ENCODE data around the gene FBXO8. TPM values are rescaled to one million over a fixed set of nuclear protein-coding genes. Genes with fewer than 3 reads are reported as not detected.
A peak's percentile ranks its signal among the peaks of the same experiment; 100 is the strongest.
"Not testable (repeated sequence)": the region's sequence is repeated elsewhere in the genome, so short reads cannot be mapped to it uniquely, and the experiment has no call there.

FBXO8 gene
- 10 to 100 TPM; 22.7 to 31.3 (median 30.2) TPM for polyA plus RNA-seq (ENCODE audit: insufficient read depth in 1 of 5, insufficient read length in 5 of 5, low replicate concordance in 1 of 5)
- long read RNA-seq, donor 1, transcript FBXO8-201 (6 exons, 2,577 nt), result major isoform, 10 of 10 reads
- long read RNA-seq, donor 1, partial matches to known transcripts, result 0 of 10 reads
- long read RNA-seq, donor 1, other reads (novel, unspliced or antisense), result 0 of 10 reads
- long read RNA-seq, donor 2, transcript FBXO8-201 (6 exons, 2,577 nt), result major isoform, 5 of 5 reads
- long read RNA-seq, donor 2, partial matches to known transcripts, result 0 of 5 reads
- long read RNA-seq, donor 2, other reads (novel, unspliced or antisense), result 0 of 5 reads
- long read RNA-seq, donor 3, partial matches to known transcripts, result 0 of 3 reads
- long read RNA-seq, donor 3, other reads (novel, unspliced or antisense), result 0 of 3 reads
- long read RNA-seq, donor 4, partial matches to known transcripts, result 0 of 3 reads
- long read RNA-seq, donor 4, other reads (novel, unspliced or antisense), result 0 of 3 reads
- long read RNA-seq, donor 5, transcript FBXO8-201 (6 exons, 2,577 nt), result major isoform, 5 of 5 reads
- long read RNA-seq, donor 5, partial matches to known transcripts, result 0 of 5 reads
- long read RNA-seq, donor 5, other reads (novel, unspliced or antisense), result 0 of 5 reads
- long read RNA-seq, donor 6, transcript FBXO8-201 (6 exons, 2,577 nt), result major isoform, 11 of 11 reads
- long read RNA-seq, donor 6, partial matches to known transcripts, result 0 of 11 reads
- long read RNA-seq, donor 6, other reads (novel, unspliced or antisense), result 0 of 11 reads
- long read RNA-seq, donor 7, partial matches to known transcripts, result 0 of 4 reads
- long read RNA-seq, donor 7, other reads (novel, unspliced or antisense), result 0 of 4 reads
- long read RNA-seq, donor 8, result 0 reads

GRCh38 chr4:174283507-174284471 lies at the start of gene FBXO8, which contains the start of gene CEP44:
TSS of gene FBXO8 (minus strand) at chr4:174283667. CDS start at chr4:174263092, 20,575 bp downstream.
TSS of gene CEP44 (plus strand) at chr4:174283911. CDS start at chr4:174299122, 15,211 bp downstream.
- DNase-seq, result peak; percentile 90 to 91

- no peak for DNase-seq
Observed at GRCh38 chr4:174332741-174333493, 49.5 kb upstream of the FBXO8 start.

GRCh38 chr4:174324725-174325124 lies 41.3 kb upstream of the FBXO8 start:
- no peak for DNase-seq

GRCh38 chr4:174324236-174324635 lies 40.8 kb upstream of the FBXO8 start:
- DNase-seq, result no peak

GRCh38 chr4:174320494-174321199 lies 37.2 kb upstream of the FBXO8 start:
- no peak for DNase-seq

- DNase-seq, result no peak
Observed at GRCh38 chr4:174318829-174319764, 35.6 kb upstream of the FBXO8 start.

GRCh38 chr4:174317531-174317930 lies 34.1 kb upstream of the FBXO8 start:
- no peak for DNase-seq

- no peak for DNase-seq
Observed at GRCh38 chr4:174316954-174317353, 33.5 kb upstream of the FBXO8 start.

- no peak for DNase-seq
Observed at GRCh38 chr4:174316546-174316945, 33.1 kb upstream of the FBXO8 start.

- DNase-seq, result no peak
Observed at GRCh38 chr4:174314770-174315169, 31.3 kb upstream of the FBXO8 start.

GRCh38 chr4:174314274-174314673 lies 30.8 kb upstream of the FBXO8 start:
- DNase-seq, result no peak

- no peak for DNase-seq
Observed at GRCh38 chr4:174312993-174313392, 29.5 kb upstream of the FBXO8 start.

- DNase-seq, result no peak
Observed at GRCh38 chr4:174307694-174308093, 24.2 kb upstream of the FBXO8 start.

- no peak for DNase-seq
Observed at GRCh38 chr4:174305961-174306360, 22.5 kb upstream of the FBXO8 start.

- DNase-seq, result no peak
Observed at GRCh38 chr4:174304664-174305063, 21.2 kb upstream of the FBXO8 start.

GRCh38 chr4:174303687-174304086 lies 20.2 kb upstream of the FBXO8 start:
- DNase-seq, result no peak

- not testable (repeated sequence) for DNase-seq
Observed at GRCh38 chr4:174295142-174295541, 11.7 kb upstream of the FBXO8 start.

GRCh38 chr4:174294641-174295040 lies 11.2 kb upstream of the FBXO8 start:
- DNase-seq, result not testable (repeated sequence)

GRCh38 chr4:174292473-174292872 lies 9.0 kb upstream of the FBXO8 start:
- no peak for DNase-seq

All from right lung (tissue), 10 donors.